Fibroblast of pulmonary artery (primary cell): ENCODE results near the gene GSE1.
A peak's percentile ranks its signal among the peaks of the same experiment; 100 is the strongest.

ENCODE experiments used
- DNase-seq: peaks from one replicate; pipeline ENCODE4 v3.0.0-alpha.2; 2010; ENCODE audit warnings: low read depth
- H3K4me3 ChIP-seq: replicated peaks from 2 replicates; pipeline ENCODE4 v1.5.1; 2011; ENCODE audit warnings: low read depth, mild to moderate bottlenecking, control low read depth, low read length, moderate library complexity
- CTCF ChIP-seq: IDR thresholded peaks from 2 replicates; pipeline ENCODE4 v1.5.1; 2011; ENCODE audit warnings: mild to moderate bottlenecking, control low read depth, low read length, inconsistent platforms; ENCODE audit errors: missing control alignments

The GSE1 gene

GRCh38 chr16:85696781-85697180 is 83.7 kb downstream of the GSE1 start:
- no peak for TF ChIP-seq CTCF
- DNase-seq, result no peak
- H3K4me3 ChIP-seq, result no peak overlapping the region

GRCh38 chr16:85697431-85697830 is 84.3 kb downstream of the GSE1 start:
- DNase-seq, result no peak
- no peak for TF ChIP-seq CTCF
- no peak overlapping the region for H3K4me3 ChIP-seq

DNA sequence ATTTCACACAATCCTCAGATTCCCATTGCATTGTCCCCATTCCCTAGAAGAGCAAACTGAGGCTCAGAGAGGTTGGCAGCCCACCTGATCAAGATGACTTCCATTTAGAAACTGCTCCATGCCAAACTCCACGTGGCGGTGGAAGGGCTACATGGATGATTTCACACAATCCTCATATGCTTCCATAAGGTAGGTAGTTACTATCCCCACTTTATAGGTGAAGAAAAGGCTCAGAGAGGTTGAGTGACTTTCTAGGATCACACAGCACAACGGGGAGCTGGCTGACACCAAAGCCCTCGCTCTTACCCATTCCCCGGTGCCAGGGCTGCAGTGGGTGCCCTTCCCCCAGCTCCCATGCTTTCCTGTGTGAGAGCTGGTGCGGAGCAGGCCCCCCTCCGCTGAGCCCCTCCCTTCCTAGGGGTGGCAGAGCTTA is 85.4 kb downstream of the GSE1 start:
- no peak for DNase-seq
- H3K4me3 ChIP-seq, result no peak overlapping the region
- no peak for TF ChIP-seq CTCF

GRCh38 chr16:85698935-85699558 is 85.9 kb downstream of the GSE1 start:
- no peak overlapping the region for H3K4me3 ChIP-seq
- TF ChIP-seq CTCF, result no peak
- DNase-seq, result no peak

DNA sequence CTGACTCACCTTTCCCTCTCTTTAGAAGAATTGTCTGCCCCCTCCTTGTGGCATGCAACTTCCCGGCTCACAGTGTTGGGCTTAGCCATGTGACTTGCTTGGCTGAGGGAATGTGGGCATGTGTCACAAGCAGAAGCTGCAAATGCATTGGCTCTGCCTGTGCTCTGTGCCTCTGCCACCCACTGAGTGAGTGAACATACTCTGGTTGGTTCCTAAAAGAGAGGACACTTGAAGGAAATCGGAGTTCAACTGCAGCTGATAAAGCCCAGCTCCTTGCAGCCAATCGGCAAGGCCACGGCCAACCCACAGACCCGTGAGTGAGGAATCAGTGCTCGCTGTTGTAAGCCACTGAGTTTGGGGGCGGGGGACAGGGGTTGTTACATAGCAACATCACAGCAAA is 86.5 kb downstream of the GSE1 start:
- TF ChIP-seq CTCF, result no peak
- DNase-seq, result peak; percentile 37
- no peak overlapping the region for H3K4me3 ChIP-seq

DNA sequence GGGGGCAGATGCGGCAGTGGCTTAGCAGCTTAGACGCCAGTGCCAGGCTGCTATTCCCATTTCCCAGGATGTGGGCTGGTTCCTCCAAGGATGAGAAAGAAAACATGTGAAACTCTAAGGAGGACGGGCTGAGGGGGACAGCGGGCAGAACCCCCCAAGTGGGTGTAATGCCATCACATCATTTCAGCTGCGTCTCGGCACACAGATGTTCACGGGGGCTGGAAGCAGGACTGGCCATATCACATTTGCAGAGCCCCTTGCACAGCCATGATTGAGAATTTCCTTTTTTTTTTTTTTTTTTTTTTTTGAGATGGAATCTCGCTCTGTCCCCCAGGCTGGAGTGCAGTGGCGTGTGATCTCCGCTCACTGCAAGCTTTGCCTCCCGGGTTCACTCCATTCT is 90.9 kb downstream of the GSE1 start:
- no peak overlapping the region for H3K4me3 ChIP-seq
- DNase-seq, result no peak
- no peak for TF ChIP-seq CTCF
